MCF 10A (cell line): ENCODE results near the gene SHCBP1. TPM values are rescaled to one million over a fixed set of nuclear protein-coding genes. Genes with fewer than 3 reads are reported as not detected.

ENCODE experiments used
- BruUV-seq: library from RNA; stranded (reverse); fragments of 400-500 nt; replicated peaks from 2 replicates; lab custom pipeline; 2021; lab: Mats Ljungman, UMichigan
- CTCF ChIA-PET: fragments of 300-600 bp; sonication (Branson Sonifier 250); formaldehyde crosslinking; extraction: SDS; loops from one replicate; lab custom pipeline; 2021; ENCODE audit warnings: antibody characterized with exemption, inconsistent platforms; lab: Yijun Ruan, JAX
- POLR2A ChIA-PET: fragments of 300-600, 350-650 bp; sonication (Branson Sonifier 250); formaldehyde crosslinking; extraction: SDS; loops from one replicate; lab custom pipeline; 2020; ENCODE audit warnings: antibody characterized with exemption, inconsistent platforms; lab: Yijun Ruan, JAX
- DNase-seq: peaks from one replicate; pipeline ENCODE4 v3.0.0-alpha.2; 2018; ENCODE audit not compliant: unreplicated experiment
- H3K27ac Mint-ChIP-seq: one replicate; pipeline ENCODE4 v1.8.0; 2022; ENCODE audit warnings: mild to moderate bottlenecking, low read depth, mixed read lengths; ENCODE audit not compliant: unreplicated experiment
- H3K27me3 Mint-ChIP-seq: one replicate; pipeline ENCODE4 v1.8.0; 2022; ENCODE audit warnings: mixed read lengths; ENCODE audit not compliant: insufficient read depth, unreplicated experiment
- H3K36me3 Mint-ChIP-seq: one replicate; pipeline ENCODE4 v1.8.0; 2022; ENCODE audit warnings: mild to moderate bottlenecking, moderate library complexity, mixed read lengths; ENCODE audit not compliant: insufficient read depth, unreplicated experiment
- H3K4me1 Mint-ChIP-seq: one replicate; pipeline ENCODE4 v1.8.0; 2022; ENCODE audit warnings: mixed read lengths; ENCODE audit not compliant: insufficient read depth, unreplicated experiment
- H3K4me3 Mint-ChIP-seq: one replicate; pipeline ENCODE4 v1.8.0; 2022; ENCODE audit warnings: mild to moderate bottlenecking, moderate library complexity, mixed read lengths; ENCODE audit not compliant: unreplicated experiment
- H3K9me3 Mint-ChIP-seq: one replicate; pipeline ENCODE4 v1.8.0; 2022; ENCODE audit warnings: mixed read lengths; ENCODE audit not compliant: unreplicated experiment
- CTCF ChIP-seq: fragments of 200-600 bp; IDR thresholded peaks from one replicate; pipeline ENCODE4 v1.8.0; 2022; ENCODE audit warnings: antibody characterized with exemption, mild to moderate bottlenecking; ENCODE audit not compliant: unreplicated experiment
- intact Hi-C: fragments of 100-400 bp; cut with micrococcal nuclease; formaldehyde crosslinking; loops from 2 replicates; pipeline ENCODE4 v1.14.1; 2022
- total RNA-seq: library from RNA; stranded (reverse); gene quantifications from 2 replicates; pipeline ENCODE4 v1.2.3, GENCODE V29; 2022

Gene SHCBP1
- total RNA-seq, 1 experiment from 2014 or later: 21.4 TPM

DNA sequence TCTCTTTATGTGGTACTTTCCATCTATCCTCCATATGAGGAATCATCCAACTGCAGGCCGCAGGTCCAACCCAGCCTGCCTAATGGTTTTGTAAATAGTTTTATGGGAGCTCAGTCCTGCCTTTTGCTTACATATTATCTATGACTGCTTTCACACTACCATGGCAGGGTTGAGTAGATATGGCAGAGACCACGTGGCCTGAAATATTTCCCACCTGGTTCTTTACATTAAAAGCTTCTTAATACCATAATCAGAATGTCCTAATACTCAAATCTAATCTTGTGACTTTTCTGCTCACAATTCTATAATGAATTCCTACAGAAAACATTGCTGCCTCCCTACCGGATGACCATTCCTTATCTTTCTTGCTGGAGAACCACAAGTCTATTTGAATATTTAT is 71.7 kb downstream of the SHCBP1 start:
- H3K27ac Mint-ChIP-seq: no peak overlapping the region
- DNase-seq: no peak
- no peaks in the 10 kb centered on the region for H3K4me1 Mint-ChIP-seq
- POLR2A ChIA-PET: no interaction called here
- H3K9me3 Mint-ChIP-seq: no peaks in the 10 kb centered on the region
- intact Hi-C loops: no loop called here
- peaks cover 8% of the 10 kb centered on the region for H3K27me3 Mint-ChIP-seq
- no TSS peak for BruUV-seq
- CTCF ChIA-PET: interaction anchor here (1.0 to 12.8 kb wide), 3 partner anchors 9 to 58 kb away, joined by 4 to 189 read pairs (median 5); no protein-coding TSS in a partner anchor
- no peak overlapping the region for H3K4me3 Mint-ChIP-seq
- H3K36me3 Mint-ChIP-seq: no peaks in the 10 kb centered on the region
- no peak for TF ChIP-seq CTCF

Other genes starting within 250 kb of the SHCBP1 start
- 68.7 and 72.3 TPM in 2 replicates for gene VPS35, start 67.8 kb upstream of the SHCBP1 start, total RNA-seq
- 17.0 and 23.2 TPM in 2 replicates for gene ORC6, start 68.3 kb upstream of the SHCBP1 start, total RNA-seq
- 0.05 TPM in 1 of 2 replicates, not detected in the other for gene MYLK3, start 127.0 kb upstream of the SHCBP1 start, total RNA-seq
- 11.5 and 13.5 TPM in 2 replicates for gene C16orf87, start 209.8 kb upstream of the SHCBP1 start, total RNA-seq